ENCODE measurements around the gene MAP3K5. TPM values are rescaled to one million over a fixed set of nuclear protein-coding genes. Genes with fewer than 3 reads are reported as not detected.
A peak's percentile ranks its signal among the peaks of the same experiment; 100 is the strongest.

The MAP3K5 gene
- total RNA-seq, 1 experiment from 2014 or later: 2.1 TPM

- DNase-seq: no peak
- Mint-ChIP-seq H3K9me3 (ENCODE audit: unreplicated experiment) (no peaks in the 10 kb centered on the region), H3K27ac (ENCODE audit: unreplicated experiment) (no peak overlapping the region), H3K4me3 (ENCODE audit: unreplicated experiment) (no peak overlapping the region), H3K27me3 (ENCODE audit: insufficient read depth, unreplicated experiment) (no peaks in the 10 kb centered on the region), H3K4me1 (ENCODE audit: low read depth, unreplicated experiment) (peaks cover 18% of the 10 kb centered on the region), H3K36me3 (ENCODE audit: insufficient read depth, unreplicated experiment) (peaks cover 14% of the 10 kb centered on the region)
- peaks cover 9% of the 10 kb centered on the region for H3K4me1 ChIP-seq
- TF ChIP-seq CTCF (IDR thresholded peaks at IDR 0.05; ENCODE audit: insufficient read depth in 1 of 2, low read depth in 1 of 2, low read length in 1 of 2, severe bottlenecking in 1 of 2, unreplicated experiment in 1 of 2): no peak
- intact Hi-C loops (cut with micrococcal nuclease; ENCODE audit: unreplicated experiment): no loop called here
- no peak overlapping the region for H3K4me3 ChIP-seq (ENCODE audit: low read depth, low read length)
- BruUV-seq (replicated peaks): no TSS peak
- H3K27me3 ChIP-seq (replicated peaks; ENCODE audit: control insufficient read depth, insufficient read depth, low read length): no peaks in the 10 kb centered on the region
- no peaks in the 10 kb centered on the region for H3K9me3 ChIP-seq
- H3K36me3 ChIP-seq (ENCODE audit: control insufficient read depth, insufficient read depth, low read length): no peaks in the 10 kb centered on the region
- ChIA-PET CTCF (no interaction called here), POLR2A (no interaction called here)
Measured at GRCh38 chr6:136527831-136528230, 264.4 kb downstream of the MAP3K5 start.

- POLR2A ChIA-PET: no interaction called here
- H3K9me3 Mint-ChIP-seq (ENCODE audit: unreplicated experiment): no peaks in the 10 kb centered on the region
Measured at GRCh38 chr6:136526937-136527336, 265.3 kb downstream of the MAP3K5 start.

GRCh38 chr6:136526196-136526930 is 265.9 kb downstream of the MAP3K5 start:
- H3K4me1 Mint-ChIP-seq (ENCODE audit: low read depth, unreplicated experiment): peaks cover 18% of the 10 kb centered on the region
- H3K9me3 Mint-ChIP-seq (ENCODE audit: unreplicated experiment): no peaks in the 10 kb centered on the region
- H3K27ac Mint-ChIP-seq (ENCODE audit: unreplicated experiment): peak overlapping the region; percentile 13
- no peaks in the 10 kb centered on the region for H3K9me3 ChIP-seq
- POLR2A ChIA-PET: interaction anchor here (0.7 to 1.3 kb wide), 2 partner anchors 32 to 237 kb away, joined by 3 to 5 read pairs; partner anchors contain the start of gene BCLAF1
- no peaks in the 10 kb centered on the region for H3K27me3 ChIP-seq (replicated peaks; ENCODE audit: control insufficient read depth, insufficient read depth, low read length)
- DNase-seq: peak; percentile 37 to 49
- peaks cover 14% of the 10 kb centered on the region for H3K36me3 Mint-ChIP-seq (ENCODE audit: insufficient read depth, unreplicated experiment)
- CTCF ChIA-PET: interaction anchor here (2.1 to 2.3 kb wide), 2 partner anchors 21 to 24 kb away, joined by 7 to 12 read pairs; partner anchors contain the start of gene MAP7
- no TSS peak for BruUV-seq (replicated peaks)
- peaks cover 9% of the 10 kb centered on the region for H3K4me1 ChIP-seq
- intact Hi-C loops (cut with micrococcal nuclease; ENCODE audit: unreplicated experiment): no loop called here
- no peak overlapping the region for H3K4me3 ChIP-seq (ENCODE audit: low read depth, low read length)
- H3K27me3 Mint-ChIP-seq (ENCODE audit: insufficient read depth, unreplicated experiment): no peaks in the 10 kb centered on the region
- no peaks in the 10 kb centered on the region for H3K36me3 ChIP-seq (ENCODE audit: control insufficient read depth, insufficient read depth, low read length)
- no peak overlapping the region for H3K4me3 Mint-ChIP-seq (ENCODE audit: unreplicated experiment)
- peak in 1 of 2 experiments; percentile 42 for TF ChIP-seq CTCF (IDR thresholded peaks at IDR 0.05; ENCODE audit: insufficient read depth in 1 of 2, low read depth in 1 of 2, low read length in 1 of 2, severe bottlenecking in 1 of 2, unreplicated experiment in 1 of 2)

More at GRCh38 chr6:136526937-136527336, 265.3 kb downstream of the MAP3K5 start:
- intact Hi-C loops (cut with micrococcal nuclease; ENCODE audit: unreplicated experiment): no loop called here
- DNase-seq: no peak
- no TSS peak for BruUV-seq (replicated peaks)
- TF ChIP-seq CTCF (IDR thresholded peaks at IDR 0.05; ENCODE audit: insufficient read depth in 1 of 2, low read depth in 1 of 2, low read length in 1 of 2, severe bottlenecking in 1 of 2, unreplicated experiment in 1 of 2): no peak
- Mint-ChIP-seq H3K4me1 (ENCODE audit: low read depth, unreplicated experiment) (peaks cover 18% of the 10 kb centered on the region), H3K36me3 (ENCODE audit: insufficient read depth, unreplicated experiment) (peaks cover 14% of the 10 kb centered on the region), H3K4me3 (ENCODE audit: unreplicated experiment) (no peak overlapping the region), H3K27ac (ENCODE audit: unreplicated experiment) (no peak overlapping the region), H3K27me3 (ENCODE audit: insufficient read depth, unreplicated experiment) (no peaks in the 10 kb centered on the region)
- no peaks in the 10 kb centered on the region for H3K27me3 ChIP-seq (replicated peaks; ENCODE audit: control insufficient read depth, insufficient read depth, low read length)
- H3K4me3 ChIP-seq (ENCODE audit: low read depth, low read length): no peak overlapping the region
- peaks cover 9% of the 10 kb centered on the region for H3K4me1 ChIP-seq
- CTCF ChIA-PET: interaction anchor here (2.1 kb wide), 1 partner anchor 20 kb away, joined by 7 read pairs; no protein-coding TSS in a partner anchor
- H3K36me3 ChIP-seq (ENCODE audit: control insufficient read depth, insufficient read depth, low read length): no peaks in the 10 kb centered on the region
- H3K9me3 ChIP-seq: no peaks in the 10 kb centered on the region
